Parathyroid adenoma (tissue), 2 donors: ENCODE data around the gene DPP3.
"Not testable (repeated sequence)": the region's sequence is repeated elsewhere in the genome, so short reads cannot be mapped to it uniquely, and the experiment has no call there.

Source experiments
- H2AFZ ChIP-seq: fragments of 300-600 bp; sonication (generic); one replicate; pipeline ENCODE4 v1.7.0; 2017; ENCODE audit warnings: antibody characterized with exemption, mild to moderate bottlenecking
- H3K27ac ChIP-seq: fragments of 300-600 bp; sonication (generic); one replicate; pipeline ENCODE4 v1.7.0; 2017
- H3K27me3 ChIP-seq: fragments of 300-600 bp; sonication (generic); one replicate; pipeline ENCODE4 v1.7.0; 2017; ENCODE audit warnings: low read length; ENCODE audit not compliant: control insufficient read depth, insufficient read depth
- H3K36me3 ChIP-seq: fragments of 300-600 bp; sonication (generic); one replicate; pipeline ENCODE4 v1.7.0; 2017; ENCODE audit warnings: low read length; ENCODE audit not compliant: control insufficient read depth, insufficient read depth
- H3K4me1 ChIP-seq: fragments of 300-600 bp; sonication (generic); one replicate; pipeline ENCODE4 v1.7.0; 2017; ENCODE audit warnings: control low read depth
- H3K4me2 ChIP-seq: fragments of 300-600 bp; sonication (generic); one replicate; pipeline ENCODE4 v1.7.0; 2017; ENCODE audit warnings: low read length
- H3K4me3 ChIP-seq: fragments of 300-600 bp; sonication (generic); one replicate; pipeline ENCODE4 v1.7.0; 2017; ENCODE audit warnings: low read depth, low read length
- H3K79me2 ChIP-seq: fragments of 300-600 bp; sonication (generic); one replicate; pipeline ENCODE4 v1.7.0; 2017; ENCODE audit warnings: control low read depth
- H3K9ac ChIP-seq: fragments of 300-600 bp; sonication (generic); one replicate; pipeline ENCODE4 v1.7.0; 2017; ENCODE audit warnings: mild to moderate bottlenecking
- H3K9me3 ChIP-seq: fragments of 300-600 bp; sonication (generic); one replicate; pipeline ENCODE4 v1.7.0; 2017; ENCODE audit warnings: low read length; ENCODE audit not compliant: control insufficient read depth
- CTCF ChIP-seq: fragments of 300-600 bp; sonication (generic); IDR thresholded peaks from one replicate; pipeline ENCODE4 v1.7.0; 2017; ENCODE audit warnings: antibody characterized with exemption, mild to moderate bottlenecking
- donor health status: primary hyperparathyroidism.

DPP3 gene

DNA sequence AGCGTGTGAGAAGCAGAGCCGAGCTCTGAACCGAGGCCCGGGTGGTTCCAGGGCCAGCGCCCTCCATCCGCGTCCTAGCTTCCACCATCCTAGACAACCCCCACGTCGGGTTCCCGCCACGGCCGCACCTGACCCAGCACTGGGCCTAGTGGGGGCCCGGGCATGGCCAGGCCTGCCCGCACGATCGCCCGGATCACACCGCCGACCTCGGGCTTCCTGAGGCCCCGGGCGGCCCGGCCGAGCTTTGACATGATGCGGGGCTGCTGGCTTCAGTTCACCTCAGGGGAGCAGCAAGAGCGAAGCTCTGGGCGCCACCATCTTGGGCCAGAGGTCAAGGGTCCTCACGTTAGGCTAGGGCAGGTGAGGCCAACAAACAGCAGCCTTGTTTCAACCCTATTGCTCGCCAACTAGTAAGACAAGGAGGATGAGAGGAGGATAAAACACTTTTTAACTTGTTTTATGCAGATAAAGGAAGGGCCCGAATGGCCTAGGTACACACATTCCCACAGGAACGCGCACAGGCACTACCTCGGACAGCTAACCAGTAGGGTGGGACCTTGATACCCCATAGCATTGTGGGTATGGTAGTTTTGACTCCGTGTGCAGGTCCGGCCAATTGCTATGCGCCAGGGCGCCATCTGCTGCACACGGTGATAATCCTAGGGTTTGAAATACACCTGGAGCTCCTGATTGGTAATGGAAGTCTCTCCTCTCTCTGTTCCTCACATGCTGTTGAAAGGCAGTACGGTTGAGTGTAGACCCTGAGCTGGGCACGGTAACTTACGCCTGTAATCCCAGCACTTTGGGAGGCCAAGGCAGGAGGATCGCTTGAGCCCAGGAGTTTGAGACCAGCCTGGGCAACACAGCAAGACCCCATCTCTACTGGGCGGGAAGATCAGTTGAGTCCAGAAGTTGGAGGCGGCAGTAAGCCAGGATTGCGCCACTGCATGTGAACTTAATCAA is 41.4 kb upstream of the DPP3 start, which contains the start of gene MRPL11:
Gene MRPL11 (minus strand): TSS at position 345 of the 963 bp plus-strand sequence. CDS start 94 bp downstream, at position 251.
- Histone ChIP-seq H3K4me3 (peak within 1 kb of the TSS; percentile 71), H3K4me1 (no peaks in the 10 kb centered on the region), H3K79me2 (no peaks in the 10 kb centered on the region), H2AFZ (peak within 1 kb of the TSS; percentile 85), H3K4me2 (peak within 1 kb of the TSS; percentile 71), H3K27ac (peak within 1 kb of the TSS; percentile 96), H3K27me3 (no peaks in the 10 kb centered on the region), H3K36me3 (no peaks in the 10 kb centered on the region), H3K9me3 (no peaks in the 10 kb centered on the region), H3K9ac (no peak within 1 kb of the TSS)
- TF ChIP-seq CTCF = peak; percentile 69

DNA sequence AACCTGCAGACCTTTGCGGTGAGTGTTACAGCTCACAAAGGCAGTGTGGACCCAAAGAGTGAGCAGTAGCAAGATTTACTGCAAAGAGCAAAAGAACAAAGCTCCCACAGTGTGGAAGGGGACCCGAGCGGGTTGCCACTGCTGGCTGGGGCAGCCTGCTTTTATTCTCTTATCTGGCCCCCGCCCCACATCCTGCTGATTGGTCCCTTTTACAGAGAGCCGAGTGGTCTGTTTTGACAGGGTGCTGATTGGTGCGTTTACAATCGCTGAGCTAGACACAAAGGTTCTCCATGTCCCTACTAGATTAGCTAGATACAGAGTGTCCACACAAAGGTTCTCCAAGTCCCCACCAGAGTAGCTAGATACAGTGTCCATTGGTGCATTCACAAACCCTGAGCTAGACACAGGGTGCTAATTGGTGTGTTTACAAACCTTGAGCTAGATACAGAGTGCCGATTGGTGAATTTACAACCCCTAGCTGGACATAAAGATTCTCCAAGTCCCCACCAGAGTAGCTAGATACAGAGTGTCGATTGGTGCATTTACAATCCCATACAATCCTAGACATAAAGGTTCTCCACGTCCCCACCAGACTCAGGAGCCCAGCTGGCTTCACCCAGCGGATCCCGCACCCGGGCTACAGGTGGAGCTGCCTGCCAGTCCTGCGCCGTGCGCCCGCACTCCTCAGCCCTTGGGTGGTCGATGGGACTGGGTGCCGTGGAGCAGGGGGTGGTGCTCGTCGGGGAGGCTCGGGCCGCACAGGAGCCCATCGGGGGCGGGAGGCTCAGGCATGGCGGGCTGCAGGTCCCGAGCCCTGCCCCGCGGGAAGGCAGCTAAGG is 39.9 kb upstream of the DPP3 start:
- H3K27ac ChIP-seq, H3K79me2 ChIP-seq, H3K9ac ChIP-seq, H3K9me3 ChIP-seq, H3K27me3 ChIP-seq, H3K4me2 ChIP-seq, H3K4me3 ChIP-seq, H3K36me3 ChIP-seq, H3K4me1 ChIP-seq, H2AFZ ChIP-seq: not testable (repeated sequence)

DNA sequence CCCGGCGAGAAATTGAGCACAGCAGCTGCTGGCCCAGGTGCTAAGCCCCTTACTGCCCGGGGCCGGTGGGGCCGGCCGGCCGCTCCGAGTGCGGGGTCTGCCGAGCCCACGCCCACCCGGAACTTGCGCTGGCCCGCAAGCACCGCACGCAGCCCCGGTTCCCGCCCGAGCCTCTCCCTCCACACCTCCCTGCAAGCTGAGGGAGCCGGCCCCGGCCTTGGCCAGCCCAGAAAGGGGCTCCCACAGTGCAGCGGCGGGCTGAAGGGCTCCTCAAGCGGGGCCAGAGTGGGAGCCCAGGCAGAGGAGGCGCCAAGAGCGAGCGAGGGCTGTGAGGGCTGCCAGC is 39.3 kb upstream of the DPP3 start:
- not testable (repeated sequence) for H3K27ac ChIP-seq, H3K27me3 ChIP-seq, H3K9me3 ChIP-seq, H3K9ac ChIP-seq, H2AFZ ChIP-seq, H3K4me3 ChIP-seq, H3K36me3 ChIP-seq, H3K4me1 ChIP-seq, H3K79me2 ChIP-seq, H3K4me2 ChIP-seq

- Histone ChIP-seq H2AFZ (no peak overlapping the region), H3K27ac (no peak overlapping the region), H3K79me2 (no peaks in the 10 kb centered on the region), H3K9ac (no peak overlapping the region), H3K4me2 (no peak overlapping the region), H3K36me3 (no peaks in the 10 kb centered on the region), H3K27me3 (no peaks in the 10 kb centered on the region), H3K4me1 (no peaks in the 10 kb centered on the region), H3K4me3 (no peak overlapping the region), H3K9me3 (no peaks in the 10 kb centered on the region)
- no peak for TF ChIP-seq CTCF
Measured at GRCh38 chr11:66443602-66444001, 36.6 kb upstream of the DPP3 start.

DNA sequence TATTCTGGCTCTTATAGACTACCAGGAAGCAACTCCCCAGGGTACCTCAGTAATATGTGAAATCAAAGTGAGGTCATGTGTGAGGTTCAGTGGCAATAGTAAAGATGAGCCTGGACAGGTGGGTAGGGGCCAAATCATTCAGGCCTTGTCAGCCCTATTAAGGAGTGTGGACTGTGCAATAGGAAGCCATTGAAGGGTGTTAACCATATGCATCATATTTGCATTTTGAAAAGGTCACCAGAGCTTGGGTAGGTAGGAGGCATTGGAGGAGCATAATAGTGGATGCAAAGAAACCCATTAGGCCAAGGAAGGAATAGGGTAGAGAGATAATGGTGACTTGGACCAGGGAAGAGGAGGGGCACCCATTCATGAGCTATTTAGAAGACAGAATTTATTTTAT is 33.2 kb upstream of the DPP3 start:
- Histone ChIP-seq H3K4me3 (no peak overlapping the region), H3K9me3 (no peaks in the 10 kb centered on the region), H3K4me2 (no peak overlapping the region), H2AFZ (no peak overlapping the region), H3K27me3 (no peaks in the 10 kb centered on the region), H3K36me3 (no peaks in the 10 kb centered on the region), H3K27ac (no peak overlapping the region), H3K9ac (no peak overlapping the region), H3K4me1 (no peaks in the 10 kb centered on the region), H3K79me2 (no peaks in the 10 kb centered on the region)
- no peak for TF ChIP-seq CTCF
